NCI-H510A treated with DMSO at 0.1 percent for 48 hours (cell line): ENCODE results near the gene GRIN1.

Source experiments
- DNase-seq: peaks from one replicate; lab custom pipeline; 2025; lab: John Stamatoyannopoulos, UW

GRIN1 gene

GRCh38 chr9:137164370-137165249 is 25.7 kb downstream of the GRIN1 start:
- no peak for DNase-seq

- no peak for DNase-seq
Measured at GRCh38 chr9:137165250-137165836, 26.4 kb downstream of the GRIN1 start.

GRCh38 chr9:137166380-137167229 is 27.7 kb downstream of the GRIN1 start:
- no peak for DNase-seq

- DNase-seq = no peak
Measured at GRCh38 chr9:137167277-137167746, 28.4 kb downstream of the GRIN1 start.

- DNase-seq = peak; percentile 9
Measured at GRCh38 chr9:137167747-137168572, 29.0 kb downstream of the GRIN1 start.

- no peak for DNase-seq
Measured at GRCh38 chr9:137168573-137168903, 29.6 kb downstream of the GRIN1 start.

GRCh38 chr9:137168904-137169856 is 30.2 kb downstream of the GRIN1 start:
- DNase-seq = peak; percentile 91

- no peak for DNase-seq
Measured at GRCh38 chr9:137169896-137170358, 31.0 kb downstream of the GRIN1 start, which contains the start of gene LRRC26. Gene LRRC26, minus strand, starts transcription at chr9:137170051. Its CDS starts 108 bp downstream, at chr9:137169943.

- no peak for DNase-seq
Measured at GRCh38 chr9:137170486-137171148, 31.7 kb downstream of the GRIN1 start.

- DNase-seq = no peak
Measured at GRCh38 chr9:137171149-137171900, 32.4 kb downstream of the GRIN1 start.

GRCh38 chr9:137172901-137173795 is 34.2 kb downstream of the GRIN1 start:
- peak; percentile 13 for DNase-seq

GRCh38 chr9:137173796-137174664 is 35.1 kb downstream of the GRIN1 start:
- DNase-seq = no peak

- DNase-seq = no peak
Measured at GRCh38 chr9:137174722-137175293, 35.9 kb downstream of the GRIN1 start.

GRCh38 chr9:137175345-137175961 is 36.5 kb downstream of the GRIN1 start:
- DNase-seq = no peak

- peak; percentile 52 for DNase-seq
Measured at GRCh38 chr9:137176302-137177182, 37.6 kb downstream of the GRIN1 start.
